Esophagus squamous epithelium (tissue), 5 donors: ENCODE data around the gene SHFL. TPM values are rescaled to one million over a fixed set of nuclear protein-coding genes. Genes with fewer than 3 reads are reported as not detected.

Experiments
- DNase-seq: peaks from one replicate; lab custom pipeline; 2025; lab: John Stamatoyannopoulos, UW
- H3K27ac ChIP-seq, 4 donors: fragments of 200-600 bp; sonication (generic); one replicate each; pipeline ENCODE4 v1.5.1; 2016 to 2019; ENCODE audit warnings: mild to moderate bottlenecking in 1 of 4
- H3K27me3 ChIP-seq, 4 donors: fragments of 200-600 bp; sonication (generic); 1 replicate in 3 of 4; 2 replicates in 1 of 4; pipeline versions ENCODE4 v1.5.1 to v1.6.0; 2017 to 2021; ENCODE audit warnings: antibody characterized with exemption in 1 of 4
- H3K36me3 ChIP-seq, 3 donors: fragments of 200-600 bp; sonication (generic); one replicate each; pipeline ENCODE4 v1.5.1; 2016 to 2019
- H3K4me1 ChIP-seq, 3 donors: fragments of 200-600 bp; sonication (generic); one replicate each; pipeline ENCODE4 v1.5.1; 2017 to 2019
- H3K4me3 ChIP-seq, 4 donors: fragments of 200-600 bp; sonication (generic); 1 replicate in 3 of 4; 2 replicates in 1 of 4; pipeline ENCODE4 v1.5.1; 2016 to 2019; ENCODE audit warnings: mild to moderate bottlenecking in 2 of 4, moderate library complexity in 1 of 4
- H3K9me3 ChIP-seq, 3 donors: fragments of 200-600 bp; sonication (generic); one replicate each; pipeline ENCODE4 v1.5.1; 2016 to 2019
- POLR2A ChIP-seq, 4 donors: fragments of 450-650 bp; IDR thresholded peaks; one replicate each; pipeline ENCODE4 v1.6.1; 2017; ENCODE audit warnings: antibody characterized with exemption in 4 of 4, mild to moderate bottlenecking in 4 of 4, moderate library complexity in 3 of 4
- whole genome bisulfite sequencing, 2 donors: methylation state at CpG; one replicate each; pipeline ENCODE4 v1.1.5; 2018; 5-methylcytosine and 5-hydroxymethylcytosine counted together
- intact Hi-C: fragments of 100-400 bp; cut with DNase I; formaldehyde crosslinking; loops from one replicate; pipeline ENCODE4 v1.15.0; 2022
- total RNA-seq, 4 donors: library from RNA; depleted of rRNA; stranded (reverse); fragments of >200 nt; gene quantifications; one replicate each; pipeline ENCODE4 v1.1.0, GENCODE V29; 2016
- TF ChIP-seq, protein P1 (sequence below), 6 experiments: fragments of 450-650 bp in 4 of 6; fragments of 200-600 bp in 2 of 6; sonication (generic) in 2 of 6; IDR thresholded peaks; one replicate each; pipeline ENCODE4 v1.5.1; 2016 to 2019; ENCODE audit warnings: antibody characterized with exemption in 6 of 6, mild to moderate bottlenecking in 4 of 6, moderate library complexity in 4 of 6
- donor health status: DM: yes; HTN: yes; CAD: no.

SHFL gene
- total RNA-seq, result 10 to 100 TPM in 3 of 4 donors, 1 to 10 TPM in 1; 10.0 to 23.7 (median 14.7) TPM

DNA sequence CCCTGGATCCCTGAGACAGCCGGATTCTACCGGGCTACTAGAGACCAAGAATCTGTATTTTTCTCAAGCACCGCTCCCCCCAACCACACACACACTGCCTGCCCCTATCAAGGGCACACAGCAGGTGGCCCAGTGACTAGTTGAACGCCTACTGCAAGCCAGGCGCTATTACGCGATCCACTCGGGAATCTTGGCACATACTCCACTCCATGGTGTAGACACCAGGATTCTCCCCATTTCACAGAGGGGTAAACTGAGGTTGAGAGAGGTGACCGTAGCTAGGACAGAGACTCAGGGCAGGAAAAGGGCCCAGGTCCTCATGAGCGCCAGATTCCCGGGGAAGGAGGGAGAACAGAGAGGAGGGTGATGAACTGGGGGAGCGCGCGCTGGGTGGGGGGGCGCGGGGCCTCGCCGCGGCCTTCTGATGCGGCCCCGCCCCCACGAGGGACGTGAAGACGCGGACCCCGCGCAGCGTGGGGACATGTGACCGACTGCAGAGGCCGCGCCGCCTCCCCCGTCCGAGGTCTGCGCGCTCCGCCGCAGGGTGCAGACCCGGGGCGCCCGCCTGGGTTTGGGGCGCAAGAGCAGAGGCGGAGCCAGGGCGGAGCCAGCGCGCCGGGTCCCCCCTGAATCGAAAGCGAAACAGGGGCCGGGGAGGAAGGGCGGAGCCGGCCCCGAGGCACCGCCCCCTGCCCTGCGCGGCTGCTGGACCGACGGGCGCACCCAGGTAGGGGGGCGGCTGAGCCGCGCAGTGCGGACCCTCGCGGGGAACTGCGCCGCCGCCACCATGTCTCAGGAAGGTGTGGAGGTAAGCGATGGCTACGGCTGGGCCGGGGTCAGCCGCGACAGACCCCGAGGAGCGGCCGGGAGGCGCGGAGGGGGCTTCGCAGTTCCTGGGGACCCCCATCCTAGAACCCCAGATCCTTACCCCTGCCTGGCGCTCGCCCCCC lies at the start of gene SHFL:
Gene SHFL, plus strand, starts transcription at position 677 of the 950 bp plus-strand sequence. Its CDS starts 111 bp downstream, at position 788.
- Histone ChIP-seq H3K27me3 (no peaks in the 10 kb centered on the region), H3K4me1 (peaks cover 4 to 24% (median 17%) of the 10 kb centered on the region in 3 donors), H3K36me3 (peaks cover 0 to 21% (median 10%) of the 10 kb centered on the region in 3 donors), H3K4me3 (peak within 1 kb of the TSS; percentile 89 to 99 (median 99)), H3K9me3 (no peaks in the 10 kb centered on the region), H3K27ac (peak within 1 kb of the TSS; percentile 89 to 94 (median 91))
- TF ChIP-seq, protein P1, sequence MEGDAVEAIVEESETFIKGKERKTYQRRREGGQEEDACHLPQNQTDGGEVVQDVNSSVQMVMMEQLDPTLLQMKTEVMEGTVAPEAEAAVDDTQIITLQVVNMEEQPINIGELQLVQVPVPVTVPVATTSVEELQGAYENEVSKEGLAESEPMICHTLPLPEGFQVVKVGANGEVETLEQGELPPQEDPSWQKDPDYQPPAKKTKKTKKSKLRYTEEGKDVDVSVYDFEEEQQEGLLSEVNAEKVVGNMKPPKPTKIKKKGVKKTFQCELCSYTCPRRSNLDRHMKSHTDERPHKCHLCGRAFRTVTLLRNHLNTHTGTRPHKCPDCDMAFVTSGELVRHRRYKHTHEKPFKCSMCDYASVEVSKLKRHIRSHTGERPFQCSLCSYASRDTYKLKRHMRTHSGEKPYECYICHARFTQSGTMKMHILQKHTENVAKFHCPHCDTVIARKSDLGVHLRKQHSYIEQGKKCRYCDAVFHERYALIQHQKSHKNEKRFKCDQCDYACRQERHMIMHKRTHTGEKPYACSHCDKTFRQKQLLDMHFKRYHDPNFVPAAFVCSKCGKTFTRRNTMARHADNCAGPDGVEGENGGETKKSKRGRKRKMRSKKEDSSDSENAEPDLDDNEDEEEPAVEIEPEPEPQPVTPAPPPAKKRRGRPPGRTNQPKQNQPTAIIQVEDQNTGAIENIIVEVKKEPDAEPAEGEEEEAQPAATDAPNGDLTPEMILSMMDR (IDR thresholded peaks at IDR 0.05), result peak in 1 of 6 experiments; percentile 8
- peak in 1 of 4 donors; percentile 35 for TF ChIP-seq POLR2A (IDR thresholded peaks at IDR 0.05)
- 10 to 24% methylated on average over 11 to 26 of the region's 81 CpGs for WGBS, 2 donors
- no peak for DNase-seq
- intact Hi-C loops, result no loop called here

DNA sequence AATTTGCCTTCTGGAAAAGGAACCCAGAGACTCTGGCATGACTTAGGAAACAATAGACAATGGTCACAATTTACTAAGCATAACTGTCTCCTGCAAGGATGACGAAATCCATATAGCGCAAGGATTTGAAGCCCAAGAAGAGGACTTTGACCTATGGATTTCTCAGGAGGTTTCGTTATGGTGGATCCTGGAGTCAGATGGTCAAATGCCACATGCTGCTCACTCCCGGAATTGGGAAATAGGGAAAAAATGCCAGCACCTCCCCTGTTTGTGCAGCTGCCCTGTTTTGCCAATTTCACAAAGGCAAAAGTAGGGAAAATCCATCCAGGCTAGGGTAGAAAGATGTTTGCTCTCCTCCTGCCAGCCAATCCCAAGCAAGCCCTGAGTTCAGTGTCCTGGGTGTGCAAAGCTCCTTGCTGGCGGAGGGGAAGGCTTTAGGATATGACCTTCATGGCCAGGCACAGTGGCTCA lies 49.5 kb upstream of the SHFL start:
- Histone ChIP-seq H3K36me3 (no peaks in the 10 kb centered on the region), H3K27ac (no peak overlapping the region), H3K4me1 (no peaks in the 10 kb centered on the region), H3K4me3 (no peak overlapping the region), H3K9me3 (peaks cover 0 to 7% (median 0%) of the 10 kb centered on the region in 3 donors), H3K27me3 (peaks cover 0 to 81% (median 0%) of the 10 kb centered on the region in 4 donors)
- WGBS, 2 donors, result 46 to 48% methylated on average over 4 to 5 of the region's 5 CpGs
- intact Hi-C loops, result no loop called here
- TF ChIP-seq, protein P1 (IDR thresholded peaks at IDR 0.05), result no peak
- TF ChIP-seq POLR2A (IDR thresholded peaks at IDR 0.05), result no peak
- DNase-seq, result no peak

DNA sequence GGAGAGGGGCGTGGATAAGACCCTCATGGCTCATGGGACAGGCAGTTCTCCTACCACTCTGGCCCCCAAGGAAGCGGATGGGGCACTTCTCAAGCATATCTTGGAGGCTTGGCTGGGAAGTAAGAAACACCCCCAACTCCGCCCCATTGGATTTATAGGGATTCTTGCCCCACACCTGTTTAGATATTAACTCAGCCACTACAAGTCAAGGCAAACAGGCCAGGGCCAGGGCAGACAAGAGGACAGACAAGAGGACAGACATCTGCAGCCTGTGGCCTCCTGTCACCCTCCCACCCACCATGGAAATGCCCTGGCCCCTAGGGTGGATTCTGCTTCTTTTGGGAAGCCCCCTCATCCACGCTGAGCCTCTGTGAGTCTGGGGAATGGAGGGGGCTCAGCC lies 48.8 kb upstream of the SHFL start:
- whole genome bisulfite sequencing, 2 donors, result 60 to 76% methylated on average over 2 to 3 of the region's 4 CpGs
- TF ChIP-seq POLR2A (IDR thresholded peaks at IDR 0.05), result no peak
- TF ChIP-seq, protein P1 (IDR thresholded peaks at IDR 0.05), result no peak
- no peak for DNase-seq
- H3K9me3 ChIP-seq, result peaks cover 0 to 15% (median 3%) of the 10 kb centered on the region in 3 donors
- H3K27ac ChIP-seq, result no peak overlapping the region
- H3K27me3 ChIP-seq, result peaks cover 0 to 74% (median 0%) of the 10 kb centered on the region in 4 donors
- H3K36me3 ChIP-seq, result no peaks in the 10 kb centered on the region
- intact Hi-C loops, result no loop called here
- H3K4me3 ChIP-seq, result no peak overlapping the region
- H3K4me1 ChIP-seq, result no peaks in the 10 kb centered on the region

DNA sequence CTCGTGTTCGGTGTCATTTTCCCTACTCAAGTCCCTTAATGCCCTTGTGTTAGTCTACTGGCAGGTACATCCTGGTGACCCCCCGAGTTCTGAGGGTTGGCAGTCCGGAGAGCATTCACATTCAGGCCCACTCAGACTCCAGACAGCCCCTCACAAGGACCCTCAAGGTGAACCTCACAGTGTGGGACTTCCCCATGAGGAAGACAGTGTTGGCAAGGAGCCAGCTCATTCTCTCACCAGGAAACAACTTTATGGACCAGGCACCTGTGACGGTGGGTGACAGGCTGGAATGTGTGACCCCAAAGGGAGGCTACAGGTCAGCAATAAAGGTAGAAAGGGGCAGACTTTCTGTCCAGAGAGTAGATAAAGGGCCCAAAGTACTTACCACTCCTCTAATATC lies 48.3 kb upstream of the SHFL start:
- 61% methylated on average over 3 of the region's 5 CpGs; no CpG with 5 or more reads in 1 of the 2 donors for WGBS, 2 donors
- intact Hi-C loops, result no loop called here
- H3K4me3 ChIP-seq, result no peak overlapping the region
- peaks cover 0 to 70% (median 0%) of the 10 kb centered on the region in 4 donors for H3K27me3 ChIP-seq
- DNase-seq, result no peak
- TF ChIP-seq, protein P1 (IDR thresholded peaks at IDR 0.05), result no peak
- no peak for TF ChIP-seq POLR2A (IDR thresholded peaks at IDR 0.05)
- peaks cover 0 to 19% (median 7%) of the 10 kb centered on the region in 3 donors for H3K9me3 ChIP-seq
- no peaks in the 10 kb centered on the region for H3K4me1 ChIP-seq
- no peaks in the 10 kb centered on the region for H3K36me3 ChIP-seq
- H3K27ac ChIP-seq, result no peak overlapping the region
